ENCODE measurements around the gene PRMT2.
"Not testable (repeated sequence)": the region's sequence is repeated elsewhere in the genome, so short reads cannot be mapped to it uniquely, and the experiment has no call there.

The PRMT2 gene

GRCh38 chr21:46645840-46646239 lies 10.4 kb downstream of the PRMT2 start:
- no peak for DNase-seq

- DNase-seq, result no peak
Observed at GRCh38 chr21:46646541-46647154, 11.2 kb downstream of the PRMT2 start.

DNA sequence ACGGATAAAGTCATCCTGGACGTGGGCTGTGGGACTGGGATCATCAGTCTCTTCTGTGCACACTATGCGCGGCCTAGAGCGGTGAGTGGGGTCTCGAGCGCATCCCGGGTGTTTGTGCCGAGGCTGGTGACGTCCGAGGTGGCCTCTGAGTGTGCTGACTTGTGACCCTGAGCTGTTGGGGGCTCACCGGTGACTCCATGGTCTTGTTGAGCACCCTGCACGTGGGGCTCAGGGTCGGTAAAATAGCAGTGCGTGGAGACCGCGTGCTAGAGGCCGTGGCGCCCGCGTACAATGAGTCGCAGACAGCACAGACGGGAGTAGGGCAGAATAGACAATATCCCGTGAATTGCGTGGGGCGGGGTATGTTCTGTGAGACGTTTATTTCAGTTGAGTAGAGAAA lies 13.1 kb downstream of the PRMT2 start:
- DNase-seq, result no peak

DNA sequence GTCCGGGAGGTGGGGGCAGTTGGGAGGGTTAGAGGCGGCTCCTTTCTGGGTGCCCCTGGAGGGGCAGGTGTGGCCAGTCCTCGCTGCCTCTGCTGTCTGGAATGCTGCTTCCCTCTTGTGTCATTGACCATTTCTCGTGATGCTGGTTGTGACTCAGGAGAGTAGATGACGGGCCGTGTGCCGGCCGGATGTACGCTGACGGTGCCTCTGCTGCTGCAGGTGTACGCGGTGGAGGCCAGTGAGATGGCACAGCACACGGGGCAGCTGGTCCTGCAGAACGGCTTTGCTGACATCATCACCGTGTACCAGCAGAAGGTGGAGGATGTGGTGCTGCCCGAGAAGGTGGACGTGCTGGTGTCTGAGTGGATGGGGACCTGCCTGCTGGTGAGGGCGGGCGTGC lies 13.9 kb downstream of the PRMT2 start:
- DNase-seq, result no peak

DNA sequence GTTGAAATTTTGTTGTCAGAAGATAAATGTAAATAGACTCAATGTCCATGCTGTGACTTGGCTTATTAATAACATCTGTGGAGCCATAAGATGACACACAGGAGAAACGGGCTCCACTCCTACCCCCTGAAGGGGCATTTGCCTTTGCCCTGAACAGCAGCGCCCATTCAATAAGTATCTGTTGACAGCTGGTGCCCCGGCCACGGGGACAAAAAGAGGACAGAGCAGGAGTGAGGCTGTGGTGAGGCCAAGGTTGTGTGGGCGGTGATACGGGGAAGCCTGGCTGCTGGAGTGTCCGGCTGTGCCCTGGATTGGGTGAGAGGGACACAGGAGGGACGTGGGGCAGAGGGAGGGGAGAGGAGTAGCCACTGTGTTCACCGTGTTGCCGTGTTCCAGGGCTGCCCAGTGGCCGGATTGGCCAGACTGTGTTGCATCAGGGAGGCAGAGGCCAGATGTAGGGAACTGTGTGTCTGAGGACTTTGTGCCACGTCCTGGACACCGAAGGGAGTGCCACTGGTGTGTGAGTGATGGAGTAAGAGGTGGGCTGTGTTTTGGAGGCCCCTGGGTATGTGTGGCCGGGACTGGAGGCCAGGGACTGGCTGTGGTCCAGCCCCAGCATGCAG lies 15.1 kb downstream of the PRMT2 start:
- no peak for DNase-seq

- DNase-seq, result no peak
Observed at GRCh38 chr21:46651121-46651520, 15.6 kb downstream of the PRMT2 start.

DNA sequence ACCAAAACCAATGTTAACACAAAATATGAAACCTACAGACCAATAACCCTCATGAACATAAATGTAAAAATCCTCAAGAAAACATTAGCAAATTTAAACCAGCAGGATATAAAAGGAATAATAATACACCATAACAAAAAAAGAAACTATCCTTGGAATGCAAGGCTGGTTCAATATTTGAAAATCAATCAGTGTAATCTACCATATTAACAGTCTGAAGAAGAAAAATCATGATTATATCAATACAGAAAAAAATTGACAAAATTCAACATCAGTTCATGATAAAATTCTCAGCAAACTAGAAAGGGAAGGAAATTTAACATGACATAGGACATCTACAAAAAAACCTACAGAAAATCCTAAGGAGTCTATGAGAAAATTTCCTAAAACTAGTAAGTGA lies 19.8 kb downstream of the PRMT2 start:
- DNase-seq, result no peak

DNA sequence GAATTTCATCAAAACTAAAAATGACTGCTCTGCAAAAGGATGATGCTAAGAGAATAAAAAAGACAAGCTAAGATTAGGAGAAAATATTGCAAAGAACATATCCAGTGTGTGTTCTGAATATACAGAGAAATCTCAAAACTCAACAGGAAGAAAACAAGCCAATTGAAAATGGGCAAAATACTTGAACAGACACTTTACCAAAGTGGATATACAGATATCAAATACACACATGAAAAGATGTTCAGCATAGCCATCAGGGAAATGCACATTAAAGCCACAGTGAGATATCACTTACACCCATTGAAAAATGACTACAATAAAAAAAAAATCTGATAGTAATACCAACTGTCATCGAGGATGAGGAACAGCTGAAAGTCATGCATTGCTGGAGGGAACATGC lies 21.3 kb downstream of the PRMT2 start:
- DNase-seq, result no peak

- DNase-seq, result no peak
Observed at GRCh38 chr21:46660505-46660904, 25.0 kb downstream of the PRMT2 start.

DNA sequence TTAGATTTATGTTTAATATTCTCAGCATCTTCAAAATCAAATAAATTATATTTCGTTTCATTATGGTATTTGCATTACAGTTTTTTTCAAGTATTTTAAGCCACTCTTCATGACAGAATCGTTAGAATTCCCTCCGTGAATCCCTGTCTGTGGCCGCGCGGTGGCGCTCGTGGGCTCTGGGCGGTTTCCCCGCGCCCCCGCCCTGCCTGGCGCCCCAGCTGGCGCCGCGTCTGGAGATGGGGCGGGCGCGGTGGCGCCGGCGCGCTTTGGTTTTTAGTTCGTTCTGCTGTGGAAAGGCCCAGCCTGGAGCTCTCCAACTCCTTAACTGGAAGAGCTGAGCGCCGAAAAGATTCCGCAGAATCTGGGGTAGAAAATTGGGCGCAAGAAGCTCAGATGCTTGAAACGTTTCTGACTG lies 25.7 kb downstream of the PRMT2 start:
- DNase-seq, result no peak

GRCh38 chr21:46661642-46662366 lies 26.3 kb downstream of the PRMT2 start:
- DNase-seq, result no peak

- no peak for DNase-seq
Observed at GRCh38 chr21:46662367-46662654, 26.8 kb downstream of the PRMT2 start.

GRCh38 chr21:46662765-46663500 lies 27.5 kb downstream of the PRMT2 start:
- DNase-seq, result no peak

DNA sequence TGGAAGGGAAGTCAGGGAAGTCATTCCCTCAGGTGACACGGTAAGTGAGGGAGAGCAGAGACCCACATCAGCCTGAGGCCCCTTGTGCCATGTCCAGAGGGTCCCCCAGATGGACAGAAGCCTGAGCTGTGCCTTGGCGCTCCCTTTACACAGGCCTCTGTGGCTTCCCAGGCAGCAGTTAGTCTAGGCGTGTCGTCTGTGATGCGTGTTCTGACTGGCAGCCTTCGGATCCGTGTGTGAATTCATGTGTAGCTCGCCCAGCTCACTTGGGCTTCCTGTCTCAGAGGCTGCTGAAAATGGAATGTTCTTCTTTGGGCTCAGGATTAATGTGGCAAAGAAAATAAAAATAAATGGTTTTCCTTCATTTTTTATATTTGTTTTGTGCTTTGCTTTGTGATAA lies 28.3 kb downstream of the PRMT2 start:
- no peak for DNase-seq

DNA sequence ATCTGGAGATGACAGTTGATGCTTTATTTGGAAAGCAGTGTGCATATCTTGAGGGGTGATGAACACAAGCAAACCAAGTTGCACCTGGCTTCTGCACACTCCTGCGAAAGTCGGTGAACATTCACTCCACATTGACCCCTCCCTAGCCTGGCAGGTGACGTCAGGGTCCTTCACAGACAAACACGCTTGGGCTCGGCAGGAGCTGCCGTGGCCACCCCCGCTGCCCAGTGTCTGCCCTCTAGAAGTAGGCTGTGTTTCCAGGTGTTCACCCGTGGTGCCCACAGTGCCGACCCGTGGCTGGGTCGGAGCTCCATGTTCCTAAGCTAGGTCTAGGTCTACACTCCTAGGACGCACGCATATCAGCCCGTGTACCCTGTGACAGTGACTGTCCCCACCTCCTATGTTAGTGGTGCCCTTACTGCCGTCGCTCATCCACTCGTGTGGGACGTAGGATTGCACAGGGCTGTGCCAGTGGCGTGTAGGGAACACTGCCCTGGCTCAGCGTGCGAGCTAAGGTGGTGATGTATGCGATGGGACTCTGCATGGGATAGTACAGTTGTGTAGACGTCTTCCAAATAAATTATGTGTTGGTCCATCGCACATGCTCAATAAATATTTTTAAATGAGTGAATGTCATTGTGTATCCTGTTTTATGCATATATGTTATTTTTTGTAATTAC lies 29.0 kb downstream of the PRMT2 start:
- no peak for DNase-seq

DNA sequence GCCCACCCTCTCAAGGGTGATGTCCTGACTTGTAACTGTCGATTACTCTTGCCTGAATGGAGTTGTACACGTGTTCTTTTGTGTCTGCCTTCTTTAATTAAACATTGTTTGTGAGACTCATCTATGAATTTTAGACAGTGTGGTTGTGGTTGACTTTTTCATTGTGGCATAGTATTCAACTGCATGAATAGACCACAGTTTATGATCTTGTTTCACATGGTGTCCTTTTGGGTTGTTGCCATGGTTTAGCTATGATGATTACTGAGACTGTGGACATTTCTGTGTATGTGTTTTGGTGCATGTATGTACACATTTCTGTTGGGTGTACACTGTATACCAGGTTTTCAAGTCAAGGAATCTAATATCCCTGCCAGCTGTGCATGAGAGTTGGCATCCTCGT lies 30.1 kb downstream of the PRMT2 start:
- DNase-seq, result no peak

- no peak for DNase-seq
Observed at GRCh38 chr21:46666941-46667740, 31.7 kb downstream of the PRMT2 start.

DNA sequence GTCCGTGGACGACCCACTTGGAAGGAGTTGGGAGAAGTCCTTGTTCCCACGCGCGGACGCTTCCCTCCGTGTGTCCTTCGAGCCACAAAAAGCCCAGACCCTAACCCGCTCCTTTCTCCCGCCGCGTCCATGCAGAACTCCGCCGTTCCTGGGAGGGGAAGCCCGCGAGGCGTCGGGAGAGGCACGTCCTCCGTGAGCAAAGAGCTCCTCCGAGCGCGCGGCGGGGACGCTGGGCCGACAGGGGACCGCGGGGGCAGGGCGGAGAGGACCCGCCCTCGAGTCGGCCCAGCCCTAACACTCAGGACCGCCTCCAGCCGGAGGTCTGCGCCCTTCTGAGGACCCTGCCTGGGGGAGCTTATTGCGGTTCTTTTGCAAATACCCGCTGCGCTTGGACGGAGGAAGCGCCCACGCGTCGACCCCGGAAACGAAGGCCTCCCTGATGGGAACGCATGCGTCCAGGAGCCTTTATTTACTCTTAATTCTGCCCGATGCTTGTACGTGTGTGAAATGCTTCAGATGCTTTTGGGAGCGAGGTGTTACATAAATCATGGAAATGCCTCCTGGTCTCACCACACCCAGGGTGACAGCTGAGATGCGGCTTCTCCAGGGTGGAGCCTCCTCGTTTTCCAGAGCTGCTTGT lies 32.4 kb downstream of the PRMT2 start:
- DNase-seq, result no peak

- DNase-seq, result no peak
Observed at GRCh38 chr21:46668381-46668780, 32.9 kb downstream of the PRMT2 start.

DNA sequence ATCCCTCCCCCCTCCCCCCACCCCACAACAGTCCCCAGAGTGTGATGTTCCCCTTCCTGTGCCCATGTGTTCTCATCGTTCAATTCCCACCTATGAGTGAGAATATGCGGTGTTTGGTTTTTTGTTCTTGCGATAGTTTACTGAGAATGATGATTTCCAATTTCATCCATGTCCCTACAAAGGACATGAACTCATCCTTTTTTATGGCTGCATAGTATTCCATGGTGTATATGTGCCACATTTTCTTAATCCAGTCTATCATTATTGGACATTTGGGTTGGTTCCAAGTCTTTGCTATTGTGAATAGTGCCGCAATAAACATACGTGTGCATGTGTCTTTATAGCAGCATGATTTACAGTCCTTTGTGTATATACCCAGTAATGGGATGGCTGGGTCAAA lies 33.4 kb downstream of the PRMT2 start:
- DNase-seq, result not testable (repeated sequence)

GRCh38 chr21:46674430-46675007 lies 39.0 kb downstream of the PRMT2 start:
- DNase-seq, result no peak

All from activated gamma-delta T cell (primary cell).